Raji (cell line): ENCODE data around the gene YBEY.

Experiments
- POLR2A ChIP-seq: IDR thresholded peaks from 2 replicates; pipeline ENCODE4 v1.6.1; 2011; ENCODE audit warnings: low read depth, low read length, control low read depth; ENCODE audit not compliant: insufficient read depth

Gene YBEY

DNA sequence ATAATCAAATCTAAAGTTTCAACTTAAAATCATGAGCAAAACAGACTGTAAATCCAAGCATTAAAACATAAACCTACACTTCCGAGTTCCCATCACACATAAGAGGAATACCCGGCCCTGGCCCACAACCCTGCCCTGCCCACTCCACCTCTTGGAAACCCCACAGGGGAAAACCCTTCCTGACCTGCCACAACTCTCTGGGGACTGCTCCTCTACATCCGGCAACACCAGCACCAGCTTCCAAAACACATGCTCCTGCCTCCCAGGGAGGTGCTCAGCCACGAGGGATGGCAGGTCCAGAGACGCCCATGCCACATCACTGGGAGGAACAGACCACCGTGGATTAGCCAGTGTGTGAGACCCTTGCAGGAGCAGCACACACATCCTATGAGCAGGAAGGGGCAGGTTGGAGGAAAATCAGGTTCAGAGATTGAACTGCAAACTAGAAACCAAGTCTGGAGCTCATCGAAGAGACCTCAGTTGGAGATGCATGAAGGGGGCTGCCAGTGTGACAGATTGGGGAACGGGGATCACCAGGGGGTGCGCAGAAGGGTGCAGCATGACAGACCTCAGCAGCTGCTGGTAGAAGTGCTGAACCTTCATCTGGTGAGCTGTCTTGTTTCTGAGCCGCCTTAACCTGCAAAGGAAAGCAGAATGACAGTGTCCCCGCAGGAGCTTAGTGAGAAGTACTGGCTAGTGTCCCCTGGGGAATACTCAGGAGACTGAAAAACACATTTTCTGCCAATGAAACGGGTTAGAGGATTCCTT lies 31.8 kb upstream of the YBEY start:
- TF ChIP-seq POLR2A, result no peak

DNA sequence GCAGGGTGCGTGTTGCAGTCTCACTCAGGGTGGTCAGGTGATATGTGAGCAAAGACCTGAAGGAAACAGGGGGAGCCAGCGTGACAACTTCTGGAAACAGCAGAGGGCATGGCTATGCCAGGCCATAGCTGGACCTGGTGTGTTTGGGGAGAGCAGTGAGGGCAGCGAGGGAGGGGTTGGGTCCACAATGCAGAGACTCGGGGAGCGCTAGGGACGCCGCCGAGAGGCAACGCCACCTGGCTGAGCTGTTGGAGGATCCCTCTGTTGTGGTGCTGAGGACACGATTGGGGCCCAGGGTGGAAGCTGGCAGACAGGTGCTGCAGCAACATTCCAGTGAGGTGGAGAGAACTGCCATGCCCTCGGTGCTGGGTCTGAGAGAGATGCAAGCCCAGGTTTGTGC lies 31.0 kb upstream of the YBEY start:
- TF ChIP-seq POLR2A, result no peak

DNA sequence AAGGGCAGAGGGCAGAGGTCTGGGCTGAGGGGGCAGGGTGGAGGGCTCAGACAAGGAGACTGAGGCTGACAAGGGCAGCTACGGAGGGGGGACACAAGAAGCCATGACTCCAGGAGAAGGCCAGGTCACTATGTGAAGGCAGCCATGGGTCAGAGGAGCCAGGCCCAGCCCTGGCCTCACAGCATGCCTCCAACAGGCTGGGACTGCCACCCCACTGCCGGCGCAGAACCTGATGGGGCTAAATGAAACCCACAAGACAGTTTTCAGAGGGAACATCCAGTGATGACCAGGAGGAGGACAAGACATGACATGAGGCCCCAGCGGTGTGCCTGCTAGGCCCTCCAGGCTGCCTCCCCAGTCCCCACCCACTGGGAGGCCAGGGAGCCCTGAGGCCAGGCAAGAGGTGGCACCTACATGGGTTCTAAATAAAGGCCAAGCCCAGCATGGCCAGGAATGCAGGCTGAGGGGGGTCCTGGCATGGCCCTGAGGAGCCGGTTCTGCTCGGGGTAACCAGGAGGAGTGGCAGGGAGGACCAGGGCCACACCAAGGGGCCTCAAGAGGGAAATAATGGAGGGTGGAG lies 30.3 kb upstream of the YBEY start:
- no peak for TF ChIP-seq POLR2A

DNA sequence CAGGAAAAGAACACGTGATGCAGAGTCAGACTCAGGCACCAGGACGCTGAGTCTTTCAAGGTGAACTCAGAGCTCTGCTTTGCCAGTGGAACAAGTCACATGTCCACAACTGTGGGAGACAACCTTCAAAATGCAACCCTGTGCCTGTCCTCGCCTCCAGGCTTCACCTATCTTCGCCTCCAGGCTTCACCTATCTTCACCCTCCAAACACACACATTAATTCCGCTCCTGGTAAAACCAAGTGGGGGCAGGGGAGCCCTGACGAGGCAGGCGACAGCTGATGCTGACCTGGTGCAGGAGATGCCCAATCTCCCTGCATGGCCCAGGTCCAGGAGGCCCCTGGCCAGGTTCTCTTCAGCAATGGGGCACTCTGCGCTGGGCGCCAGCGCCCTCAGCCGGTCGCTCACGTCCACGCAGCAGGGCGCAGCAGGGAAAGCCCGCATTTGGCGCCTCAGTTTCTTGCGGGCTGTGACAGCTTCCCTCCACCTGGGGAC lies 29.6 kb upstream of the YBEY start:
- no peak for TF ChIP-seq POLR2A

DNA sequence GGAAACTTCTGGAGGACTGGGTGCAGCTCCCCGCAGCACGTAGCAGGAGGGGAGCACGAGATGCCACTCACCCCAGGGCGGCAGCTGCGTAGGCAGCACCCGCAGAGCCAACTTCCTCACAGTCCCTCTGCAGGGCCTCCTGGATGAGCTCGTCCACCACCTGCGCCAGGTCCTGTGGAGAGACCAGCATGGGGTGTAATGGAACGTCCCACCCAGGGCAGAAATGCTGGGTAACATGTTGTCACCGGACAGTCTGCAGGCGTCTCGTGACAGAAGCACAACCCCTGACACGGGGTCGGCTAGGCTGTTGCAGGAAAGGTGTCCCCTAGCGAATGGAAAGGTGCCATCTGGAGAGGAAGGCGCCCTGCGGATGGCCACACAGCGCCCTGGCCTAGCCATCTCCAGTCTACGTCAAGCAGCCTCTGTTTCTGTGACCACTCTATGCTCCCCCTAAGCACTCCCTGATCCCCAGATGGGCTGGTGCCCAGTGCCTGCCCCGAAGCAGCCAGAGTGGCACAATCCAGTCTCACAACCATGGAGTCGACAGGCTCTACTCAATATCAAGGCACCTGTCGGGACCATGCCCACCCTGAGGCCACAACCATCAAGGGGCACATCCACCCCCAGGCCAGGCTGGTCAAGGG lies 22.0 kb upstream of the YBEY start:
- TF ChIP-seq POLR2A, result no peak

DNA sequence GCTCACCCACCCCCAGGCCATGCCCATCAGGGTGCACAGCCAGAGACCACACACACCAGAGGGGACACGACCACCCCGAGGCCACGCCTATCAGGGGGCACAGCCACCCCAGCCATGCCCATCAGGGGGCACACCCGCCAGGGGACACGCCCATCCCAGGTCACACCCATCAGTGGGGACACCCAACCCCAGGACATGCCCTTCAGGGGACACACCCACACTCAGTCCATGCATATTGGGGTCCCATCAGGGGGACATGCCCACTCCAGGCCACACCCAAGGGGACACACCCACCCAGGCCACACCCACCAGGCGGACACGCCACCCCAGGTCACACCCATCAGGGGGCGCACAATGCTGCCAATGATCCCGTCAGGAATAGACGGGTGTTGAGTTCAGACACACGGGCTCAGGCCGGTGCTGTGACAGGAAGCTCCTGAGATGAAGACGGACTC lies 21.4 kb upstream of the YBEY start:
- TF ChIP-seq POLR2A, result no peak

DNA sequence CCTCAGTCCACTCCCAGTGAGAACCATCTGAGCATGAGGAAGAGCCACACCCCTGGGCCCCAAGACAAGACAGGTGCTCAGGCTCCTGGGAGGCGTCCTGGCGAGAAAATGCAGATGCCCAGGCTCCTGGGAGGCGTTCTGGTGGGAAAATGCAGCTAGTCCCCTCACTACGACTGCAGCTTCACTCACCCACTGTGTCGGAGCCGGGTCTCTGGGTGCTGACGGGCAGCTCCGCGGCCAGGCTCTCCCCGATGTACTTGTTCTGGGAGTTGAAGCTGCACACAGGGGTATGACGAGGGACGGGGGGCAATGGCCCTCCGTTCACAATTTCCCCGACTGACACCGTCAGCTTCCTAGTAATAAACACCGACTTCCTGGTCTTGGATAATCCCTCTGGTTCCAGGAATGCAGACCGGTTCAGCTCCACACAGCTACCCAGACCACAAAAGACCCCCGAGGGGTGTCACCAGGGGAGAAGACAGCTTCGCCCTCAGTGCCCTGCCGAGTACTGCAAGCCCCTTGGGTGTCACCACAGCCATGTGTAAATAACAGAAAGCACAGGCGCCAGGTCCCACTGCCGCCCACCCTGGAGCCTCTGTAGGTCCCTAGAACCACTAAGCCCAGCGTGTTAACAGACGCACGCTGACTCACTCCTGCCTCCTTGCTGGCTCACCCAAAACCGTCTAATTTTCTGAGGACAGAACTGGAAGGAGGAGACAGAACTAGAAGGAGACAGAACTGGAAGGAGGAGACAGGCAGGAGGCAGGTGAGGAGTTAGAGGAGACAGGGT lies 20.2 kb upstream of the YBEY start:
- no peak for TF ChIP-seq POLR2A

DNA sequence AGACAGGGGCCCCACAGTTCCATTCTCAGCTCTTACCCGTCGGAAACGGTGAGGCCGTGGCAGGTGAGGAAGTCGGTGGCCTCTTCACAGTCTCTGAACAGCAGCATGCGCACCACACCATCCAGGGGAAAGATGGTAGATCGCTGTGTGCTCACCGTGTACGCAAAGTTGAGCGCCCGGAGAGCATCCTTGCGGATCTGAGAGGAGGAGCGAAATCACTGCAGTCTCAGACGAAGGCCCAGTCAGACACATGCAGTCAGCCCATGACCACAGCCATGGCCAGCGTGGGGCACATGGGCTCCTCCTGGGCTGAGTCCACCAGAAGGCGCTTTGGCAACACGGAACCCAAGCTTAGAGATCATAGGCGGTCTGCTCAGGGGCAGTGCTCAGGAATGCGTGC lies 19.2 kb upstream of the YBEY start:
- no peak for TF ChIP-seq POLR2A

DNA sequence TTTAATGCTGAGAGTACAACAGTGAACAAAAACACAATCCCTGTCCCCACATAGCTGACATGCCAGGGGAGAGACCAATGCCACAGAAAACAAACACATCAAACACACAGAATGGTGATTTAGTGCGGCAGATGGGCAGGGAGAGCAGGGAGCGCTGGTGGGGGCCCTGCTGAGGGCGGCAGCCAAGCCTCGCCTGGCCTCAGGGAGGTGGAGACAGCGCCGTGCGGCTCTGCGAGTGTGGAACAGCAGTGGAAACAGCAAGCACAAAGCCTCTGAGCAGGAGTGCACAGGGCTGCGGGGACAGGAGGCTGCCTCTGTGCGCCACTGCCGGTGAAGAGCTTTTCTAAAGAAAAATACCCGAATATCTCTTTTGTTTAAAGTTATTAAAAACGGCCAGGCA lies 17.8 kb upstream of the YBEY start:
- no peak for TF ChIP-seq POLR2A

DNA sequence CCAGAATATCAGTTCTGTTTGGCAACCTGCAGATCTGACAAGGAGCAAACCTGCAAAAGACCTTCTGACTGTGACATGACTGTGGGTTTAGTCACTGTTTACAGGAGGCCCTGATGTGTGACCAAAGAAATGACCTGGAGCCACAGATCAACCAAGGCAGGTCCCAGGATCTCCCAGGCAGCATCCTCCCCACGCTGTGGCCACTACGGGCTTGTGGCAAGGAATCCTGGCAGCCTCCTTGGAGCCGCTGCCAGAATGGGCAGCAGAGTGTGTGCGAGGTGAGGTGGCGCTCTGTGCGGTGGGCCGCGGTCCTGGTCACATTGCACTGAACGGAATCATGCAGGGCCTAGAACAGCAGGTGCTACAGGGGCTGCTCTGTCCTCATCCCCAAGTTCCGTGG lies 16.7 kb upstream of the YBEY start:
- no peak for TF ChIP-seq POLR2A

DNA sequence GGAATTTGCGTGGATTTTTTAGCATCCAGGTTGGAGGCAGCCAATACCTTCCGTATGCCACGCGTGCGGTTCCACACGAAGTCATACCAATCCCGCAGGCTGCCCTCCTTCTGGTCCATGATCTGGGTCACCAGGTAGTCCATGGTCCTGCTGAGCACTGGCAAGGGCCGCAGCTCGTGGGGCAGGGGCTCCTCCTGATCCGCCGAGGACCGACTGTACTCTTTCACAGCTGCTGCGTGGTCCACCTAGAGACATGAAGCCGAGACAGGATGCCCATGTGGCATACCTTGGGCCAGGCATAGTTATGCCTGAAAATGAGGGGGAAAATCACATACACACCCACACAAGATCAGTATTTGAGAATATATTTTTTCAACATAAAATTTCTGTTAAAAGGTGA lies 12.8 kb upstream of the YBEY start:
- TF ChIP-seq POLR2A, result no peak

DNA sequence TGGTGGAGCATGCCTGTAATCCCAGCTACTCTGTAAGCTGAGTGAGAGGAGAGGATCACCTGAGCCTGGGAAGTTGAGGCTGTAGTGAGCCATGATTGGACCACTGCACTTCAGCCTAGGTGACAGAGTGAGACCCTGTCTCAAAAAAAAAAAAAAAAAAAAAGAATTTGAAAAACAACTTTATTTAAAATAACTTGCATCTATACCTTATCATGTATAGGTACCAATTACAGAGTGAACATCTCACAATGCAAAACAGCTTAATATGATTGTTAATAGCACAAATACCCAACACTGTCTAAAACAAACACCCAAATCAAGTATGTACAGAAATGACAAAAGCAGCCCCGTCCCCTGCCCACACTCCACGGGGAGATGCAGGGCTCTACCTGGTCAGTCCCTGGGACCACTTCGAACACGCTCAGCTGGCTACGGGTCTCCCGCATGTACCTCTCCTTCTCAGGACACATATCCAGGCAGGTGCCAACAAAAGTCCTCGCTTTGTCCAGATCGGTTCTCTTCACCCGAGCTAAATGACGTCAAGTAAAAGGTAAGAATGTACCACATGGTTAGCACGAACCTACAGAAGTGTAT lies 11.2 kb upstream of the YBEY start:
- no peak for TF ChIP-seq POLR2A

DNA sequence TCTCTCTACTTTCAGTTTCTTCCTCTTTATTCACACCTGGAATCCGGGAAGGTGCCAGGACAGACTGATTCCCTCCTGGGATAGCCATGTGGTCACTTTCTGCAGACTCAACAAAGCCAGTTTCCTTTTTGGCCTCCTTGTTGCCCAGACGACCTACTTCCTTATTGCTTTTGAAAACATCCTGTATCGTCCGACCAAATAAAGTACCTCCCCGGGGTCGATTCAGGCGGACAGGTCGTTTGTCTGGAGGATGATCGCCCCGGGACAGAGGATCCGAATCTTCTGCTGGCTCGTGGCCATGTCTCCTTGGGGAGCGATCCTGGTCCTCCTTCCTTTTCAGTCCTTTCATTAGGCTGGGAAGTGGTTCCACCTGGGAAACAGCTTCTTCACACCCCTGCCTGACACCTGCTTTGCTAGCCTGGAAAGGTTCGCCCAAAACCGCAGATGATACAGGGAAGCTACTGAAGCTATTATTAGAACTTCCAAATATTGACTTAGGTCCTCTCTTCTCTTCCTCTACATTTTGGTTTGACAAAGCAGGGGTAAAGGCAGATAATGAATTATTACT lies 2.0 kb upstream of the YBEY start:
- no peak for TF ChIP-seq POLR2A

DNA sequence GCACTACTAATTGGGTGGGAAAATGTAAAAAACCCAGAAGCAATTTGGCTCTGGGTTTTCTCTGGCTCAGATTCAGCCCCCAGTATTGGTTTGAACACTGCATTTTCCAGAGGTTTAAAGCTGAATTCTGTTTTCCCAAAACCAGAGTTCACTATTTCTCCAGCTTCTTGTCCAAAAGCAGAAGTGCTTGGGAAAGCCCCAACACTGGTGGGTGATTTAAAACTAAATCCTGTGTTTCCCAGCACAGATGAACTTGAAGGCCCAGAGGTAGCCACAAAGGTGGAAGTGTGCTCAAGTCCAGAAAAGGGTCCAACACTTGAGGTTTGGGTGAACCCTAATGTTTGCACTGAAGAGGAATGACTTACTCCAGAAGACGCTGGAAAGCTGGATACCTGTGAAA lies 1.4 kb upstream of the YBEY start:
- TF ChIP-seq POLR2A, result no peak

DNA sequence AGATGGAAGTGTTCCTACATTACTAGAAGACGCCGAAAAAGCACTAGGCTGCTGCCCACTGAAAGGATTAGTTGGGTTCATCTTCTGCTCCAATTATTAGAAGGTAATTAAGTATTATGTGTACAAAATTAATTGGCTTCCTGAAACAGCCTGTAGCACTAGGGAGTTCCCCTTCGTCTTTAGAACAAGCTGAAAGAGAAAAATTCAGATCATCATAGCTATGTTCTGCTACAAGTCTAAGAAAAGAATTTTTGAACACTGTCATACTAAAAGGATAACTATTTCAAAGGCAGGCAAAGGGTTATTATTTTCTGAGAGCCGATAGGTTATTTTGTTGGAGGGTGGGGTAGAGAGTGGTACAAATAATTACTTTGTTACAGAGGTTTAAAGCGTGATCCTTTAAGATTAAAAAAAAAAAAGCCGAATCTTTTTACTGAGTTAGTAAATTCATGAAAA lies 908 bp upstream of the YBEY start, which contains the start of gene MCM3AP:
MCM3AP (minus strand) TSS at position 406 of the 456 bp plus-strand sequence; CDS start at position 81, 325 bp downstream.
- no peak for TF ChIP-seq POLR2A

DNA sequence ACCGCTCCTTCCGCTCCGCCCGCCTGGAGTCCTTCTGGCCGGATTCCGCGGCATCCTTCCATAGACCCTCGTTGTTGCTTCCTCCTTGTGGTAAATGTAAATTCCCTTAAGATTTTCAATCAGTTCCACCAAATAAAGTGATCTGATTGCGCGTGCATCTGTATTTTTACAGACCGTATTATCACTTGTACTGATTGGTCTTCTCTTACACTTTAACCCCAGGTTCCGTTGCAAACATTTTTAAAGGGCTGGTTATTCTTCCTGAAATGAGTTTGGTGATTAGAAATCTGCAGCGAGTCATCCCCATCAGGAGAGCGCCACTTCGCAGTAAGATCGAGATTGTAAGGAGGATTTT lies 483 bp downstream of the YBEY start:
- no peak for TF ChIP-seq POLR2A
